Measurements from ENCODE around the gene MFRP. TPM values are rescaled to one million over a fixed set of nuclear protein-coding genes. Genes with fewer than 3 reads are reported as not detected.

MFRP gene
- total RNA-seq, 1 experiment from 2014 or later = not detected

- ChIA-PET POLR2A (no interaction called here), CTCF (no interaction called here)
- in situ Hi-C loops (cut with HindIII; ENCODE audit: low pct_unique_long_range_greater_than_20kb, low sequenced_read_pairs) (no loop called here), intact Hi-C loops (cut with micrococcal nuclease; ENCODE audit: unreplicated experiment) (no loop called here)
- Histone ChIP-seq H3K9me3 (ENCODE audit: control insufficient read depth, insufficient read depth, low read depth, low read length) (no peaks in the 10 kb centered on the region), H3K36me3 (ENCODE audit: control insufficient read depth, insufficient read depth, low read length) (no peaks in the 10 kb centered on the region), H3K27ac (ENCODE audit: low read length) (no peak overlapping the region), H3K4me3 (ENCODE audit: low read depth in 2 of 2, low read length in 2 of 2) (no peak overlapping the region), H3K4me1 (ENCODE audit: control insufficient read depth, insufficient read depth, low read length) (no peaks in the 10 kb centered on the region), H3K27me3 (ENCODE audit: control insufficient read depth, insufficient read depth, low read length) (no peaks in the 10 kb centered on the region)
- ATAC-seq = no peak
- no peak for TF ChIP-seq SIN3A (IDR thresholded peaks at IDR 0.05; ENCODE audit: borderline replicate concordance, insufficient read depth, low read depth, low read length)
- TF ChIP-seq REST (IDR thresholded peaks at IDR 0.05; ENCODE audit: insufficient read depth in 1 of 2, low read depth in 2 of 2, low read length in 1 of 2) = no peak
- no peak for TF ChIP-seq TCF7L2 (IDR thresholded peaks at IDR 0.05; ENCODE audit: low read depth, low read length)
- TF ChIP-seq CTCF (IDR thresholded peaks at IDR 0.05) = no peak
- no peak for TF ChIP-seq POLR2AphosphoS5 (IDR thresholded peaks at IDR 0.05; ENCODE audit: low read depth, low read length)
- BruUV-seq (replicated peaks) = no TSS peak
- DNase-seq (ENCODE audit: low read depth, low spot score) = no peak
Measured at GRCh38 chr11:119345685-119346084, 820 bp downstream of the MFRP start.

- Histone ChIP-seq H3K27me3 (ENCODE audit: control insufficient read depth, insufficient read depth, low read length) (no peaks in the 10 kb centered on the region), H3K9me3 (ENCODE audit: control insufficient read depth, insufficient read depth, low read depth, low read length) (no peaks in the 10 kb centered on the region), H3K4me3 (ENCODE audit: low read depth in 2 of 2, low read length in 2 of 2) (no peak overlapping the region), H3K27ac (ENCODE audit: low read length) (no peak overlapping the region), H3K36me3 (ENCODE audit: control insufficient read depth, insufficient read depth, low read length) (no peaks in the 10 kb centered on the region), H3K4me1 (ENCODE audit: control insufficient read depth, insufficient read depth, low read length) (no peaks in the 10 kb centered on the region; the same call in 1 of the 2 replicates)
- POLR2A ChIA-PET = no interaction called here
- no peak for ATAC-seq
- TF ChIP-seq TCF7L2 (IDR thresholded peaks at IDR 0.05; ENCODE audit: low read depth, low read length) (no peak), SIN3A (IDR thresholded peaks at IDR 0.05; ENCODE audit: borderline replicate concordance, insufficient read depth, low read depth, low read length) (no peak), POLR2AphosphoS5 (IDR thresholded peaks at IDR 0.05; ENCODE audit: low read depth, low read length) (no peak), CTCF (IDR thresholded peaks at IDR 0.05) (no peak), REST (IDR thresholded peaks at IDR 0.05; ENCODE audit: insufficient read depth in 1 of 2, low read depth in 2 of 2, low read length in 1 of 2) (no peak)
- CTCF ChIA-PET = interaction anchor here (0.6 to 1.4 kb wide), 3 partner anchors 29 to 300 kb away, joined by 3 read pairs; no protein-coding TSS in a partner anchor
- intact Hi-C loops (cut with micrococcal nuclease; ENCODE audit: unreplicated experiment) = no loop called here
- in situ Hi-C loops (cut with HindIII; ENCODE audit: low pct_unique_long_range_greater_than_20kb, low sequenced_read_pairs) = no loop called here
- no peak for DNase-seq (ENCODE audit: low read depth, low spot score)
- BruUV-seq (replicated peaks) = no TSS peak
Measured at GRCh38 chr11:119344291-119345010, 2.1 kb downstream of the MFRP start.
